ENCODE data around the gene SHOX.

Gene SHOX

GRCh38 chrX:683576-683975 is 53.0 kb downstream of the SHOX start:
- H3K9ac ChIP-seq (ENCODE audit: low read length) = no peak overlapping the region
- H4K20me1 ChIP-seq (ENCODE audit: insufficient read depth, low read length) = no peaks in the 10 kb centered on the region
- H3K9me3 ChIP-seq (replicated peaks; ENCODE audit: insufficient read depth, low read length) = no peaks in the 10 kb centered on the region
- H3K79me2 ChIP-seq (ENCODE audit: low read length) = no peaks in the 10 kb centered on the region
- no peak for DNase-seq
- H3K27ac ChIP-seq (ENCODE audit: low read length) = no peak overlapping the region
- no peak overlapping the region for H2AFZ ChIP-seq (ENCODE audit: low read length)
- H3K27me3 ChIP-seq (replicated peaks; ENCODE audit: insufficient read depth, low read length) = no peaks in the 10 kb centered on the region
- no peaks in the 10 kb centered on the region for H3K36me3 ChIP-seq (replicated peaks; ENCODE audit: insufficient read depth, low read length)
- TF ChIP-seq EZH2 (optimal IDR thresholded peaks at IDR 0.05; ENCODE audit: low read depth, low read length) = no peak
- TF ChIP-seq, protein P1, sequence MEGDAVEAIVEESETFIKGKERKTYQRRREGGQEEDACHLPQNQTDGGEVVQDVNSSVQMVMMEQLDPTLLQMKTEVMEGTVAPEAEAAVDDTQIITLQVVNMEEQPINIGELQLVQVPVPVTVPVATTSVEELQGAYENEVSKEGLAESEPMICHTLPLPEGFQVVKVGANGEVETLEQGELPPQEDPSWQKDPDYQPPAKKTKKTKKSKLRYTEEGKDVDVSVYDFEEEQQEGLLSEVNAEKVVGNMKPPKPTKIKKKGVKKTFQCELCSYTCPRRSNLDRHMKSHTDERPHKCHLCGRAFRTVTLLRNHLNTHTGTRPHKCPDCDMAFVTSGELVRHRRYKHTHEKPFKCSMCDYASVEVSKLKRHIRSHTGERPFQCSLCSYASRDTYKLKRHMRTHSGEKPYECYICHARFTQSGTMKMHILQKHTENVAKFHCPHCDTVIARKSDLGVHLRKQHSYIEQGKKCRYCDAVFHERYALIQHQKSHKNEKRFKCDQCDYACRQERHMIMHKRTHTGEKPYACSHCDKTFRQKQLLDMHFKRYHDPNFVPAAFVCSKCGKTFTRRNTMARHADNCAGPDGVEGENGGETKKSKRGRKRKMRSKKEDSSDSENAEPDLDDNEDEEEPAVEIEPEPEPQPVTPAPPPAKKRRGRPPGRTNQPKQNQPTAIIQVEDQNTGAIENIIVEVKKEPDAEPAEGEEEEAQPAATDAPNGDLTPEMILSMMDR (IDR thresholded peaks at IDR 0.05; ENCODE audit: low read length) = no peak
- TF ChIP-seq EZH2phosphoT487 (IDR thresholded peaks at IDR 0.05; ENCODE audit: low read length) = no peak
- no peaks in the 10 kb centered on the region for H3K9me2 ChIP-seq (replicated peaks; ENCODE audit: insufficient read depth, low read length)
- no peak overlapping the region for H3K4me3 ChIP-seq (ENCODE audit: low read length)
- no peaks in the 10 kb centered on the region for H3F3A ChIP-seq (ENCODE audit: insufficient read depth, low read length)
- H3K4me1 ChIP-seq (ENCODE audit: low read length) = no peaks in the 10 kb centered on the region
- H3K4me2 ChIP-seq (ENCODE audit: low read depth, low read length) = no peak overlapping the region

DNA sequence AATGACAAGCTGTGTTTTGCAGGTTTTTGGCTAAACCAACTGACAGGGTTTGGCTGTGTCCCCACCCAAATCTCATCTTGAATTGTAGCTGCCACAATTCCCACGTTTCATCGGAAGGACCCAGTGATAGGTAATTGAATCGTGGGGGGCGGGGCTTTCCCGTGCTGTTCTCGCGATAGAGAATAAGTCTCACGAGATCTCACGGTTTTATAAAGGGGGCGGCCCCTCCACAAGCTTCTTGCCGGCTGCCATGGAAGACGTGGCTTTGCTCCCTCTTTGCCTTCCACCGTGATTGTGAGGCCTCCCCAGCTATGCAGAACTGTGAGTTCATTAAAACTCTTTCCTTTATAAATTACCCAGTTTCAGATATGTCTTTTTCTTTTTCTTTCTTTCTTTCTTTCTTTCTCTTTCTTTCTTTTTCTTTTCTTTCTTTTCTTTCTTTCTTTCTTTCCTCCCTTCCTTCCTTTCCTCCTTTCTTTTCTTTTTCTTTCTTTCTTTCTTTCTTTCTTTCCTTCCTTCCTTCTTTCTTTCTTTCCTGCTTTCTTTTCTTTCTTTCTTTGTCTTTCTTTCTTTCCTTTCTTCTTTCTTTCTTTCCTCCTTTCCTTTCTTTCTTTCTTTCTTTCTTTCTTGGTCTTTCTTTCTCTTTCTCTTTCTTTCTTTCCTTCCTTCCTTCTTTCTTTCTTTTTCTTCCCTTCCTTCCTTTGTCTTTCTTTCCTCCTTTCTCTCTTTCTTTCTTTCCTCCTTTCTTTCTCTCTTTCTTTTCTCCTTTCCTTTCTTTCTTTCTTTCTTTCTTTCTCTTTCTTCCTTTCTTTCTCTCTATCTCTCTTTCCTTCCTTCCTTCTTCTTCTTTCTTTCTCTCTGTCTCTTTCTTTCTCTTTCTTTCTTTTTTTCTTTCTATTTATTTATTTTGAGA is 54.8 kb downstream of the SHOX start:
- no peak overlapping the region for H3K4me3 ChIP-seq (ENCODE audit: low read length)
- H3K27ac ChIP-seq (ENCODE audit: low read length) = no peak overlapping the region
- H4K20me1 ChIP-seq (ENCODE audit: insufficient read depth, low read length) = no peaks in the 10 kb centered on the region
- no peak for DNase-seq
- H3K79me2 ChIP-seq (ENCODE audit: low read length) = no peaks in the 10 kb centered on the region
- no peaks in the 10 kb centered on the region for H3K4me1 ChIP-seq (ENCODE audit: low read length)
- no peaks in the 10 kb centered on the region for H3K9me2 ChIP-seq (replicated peaks; ENCODE audit: insufficient read depth, low read length)
- H3K9ac ChIP-seq (ENCODE audit: low read length) = no peak overlapping the region
- H2AFZ ChIP-seq (ENCODE audit: low read length) = no peak overlapping the region
- no peaks in the 10 kb centered on the region for H3F3A ChIP-seq (ENCODE audit: insufficient read depth, low read length)
- no peaks in the 10 kb centered on the region for H3K9me3 ChIP-seq (replicated peaks; ENCODE audit: insufficient read depth, low read length)
- no peak overlapping the region for H3K4me2 ChIP-seq (ENCODE audit: low read depth, low read length)
- H3K27me3 ChIP-seq (replicated peaks; ENCODE audit: insufficient read depth, low read length) = no peaks in the 10 kb centered on the region
- TF ChIP-seq EZH2phosphoT487 (IDR thresholded peaks at IDR 0.05; ENCODE audit: low read length) (no peak), EZH2 (optimal IDR thresholded peaks at IDR 0.05; ENCODE audit: low read depth, low read length) (no peak)
- TF ChIP-seq, protein P1 (IDR thresholded peaks at IDR 0.05; ENCODE audit: low read length) = no peak
- H3K36me3 ChIP-seq (replicated peaks; ENCODE audit: insufficient read depth, low read length) = no peaks in the 10 kb centered on the region

DNA sequence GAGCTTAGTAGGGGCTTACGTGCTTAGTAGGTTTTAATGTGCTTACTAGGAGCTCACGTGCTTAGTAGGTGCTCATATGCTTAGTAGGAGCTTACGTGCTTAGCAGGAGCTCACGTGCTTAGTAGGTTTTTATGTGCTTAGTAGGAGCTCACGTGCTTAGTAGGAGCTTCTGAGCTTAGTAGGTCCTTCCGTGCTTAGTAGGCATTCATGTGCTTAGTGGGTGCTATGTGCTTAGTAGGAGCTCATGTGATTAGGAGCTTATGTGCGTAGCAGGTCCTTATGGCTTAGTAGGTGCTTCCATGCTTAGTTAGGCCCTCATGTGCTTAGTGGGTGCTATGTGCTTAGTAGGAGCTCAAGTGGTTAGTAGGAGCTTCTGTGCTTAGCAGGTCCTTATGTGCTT is 59.4 kb downstream of the SHOX start:
- Histone ChIP-seq H3K4me1 (ENCODE audit: low read length) (no peaks in the 10 kb centered on the region), H3K27me3 (replicated peaks; ENCODE audit: insufficient read depth, low read length) (no peaks in the 10 kb centered on the region), H3K36me3 (replicated peaks; ENCODE audit: insufficient read depth, low read length) (no peaks in the 10 kb centered on the region), H3K9ac (ENCODE audit: low read length) (no peak overlapping the region), H4K20me1 (ENCODE audit: insufficient read depth, low read length) (no peaks in the 10 kb centered on the region), H3K4me2 (ENCODE audit: low read depth, low read length) (no peak overlapping the region), H3F3A (ENCODE audit: insufficient read depth, low read length) (no peaks in the 10 kb centered on the region), H3K79me2 (ENCODE audit: low read length) (no peaks in the 10 kb centered on the region), H3K4me3 (ENCODE audit: low read length) (no peak overlapping the region), H3K9me3 (replicated peaks; ENCODE audit: insufficient read depth, low read length) (no peaks in the 10 kb centered on the region), H2AFZ (ENCODE audit: low read length) (no peak overlapping the region), H3K9me2 (replicated peaks; ENCODE audit: insufficient read depth, low read length) (no peaks in the 10 kb centered on the region), H3K27ac (ENCODE audit: low read length) (no peak overlapping the region)
- TF ChIP-seq EZH2phosphoT487 (IDR thresholded peaks at IDR 0.05; ENCODE audit: low read length) (no peak), EZH2 (optimal IDR thresholded peaks at IDR 0.05; ENCODE audit: low read depth, low read length) (no peak)
- TF ChIP-seq, protein P1 (IDR thresholded peaks at IDR 0.05; ENCODE audit: low read length) = no peak
- no peak for DNase-seq

Measured in MM.1S (cell line).